Left colon (tissue), 2 donors: ENCODE data around the gene GYPC. TPM values are rescaled to one million over a fixed set of nuclear protein-coding genes. Genes with fewer than 3 reads are reported as not detected.
"Not testable (repeated sequence)": the region's sequence is repeated elsewhere in the genome, so short reads cannot be mapped to it uniquely, and the experiment has no call there.

Source experiments
- ATAC-seq: fragments of 200-7000 bp; cut with Tn5 transposase; one replicate; pipeline ENCODE4 v1.9.1; 2020; ENCODE audit warnings: mild to moderate bottlenecking, moderate library complexity
- DNase-seq, 2 donors: peaks; one replicate each; pipeline ENCODE4 v3.0.0-alpha.2; 2020
- intact Hi-C, 2 donors: fragments of 100-400 bp; cut with DNase I in 1 of 2; cut with micrococcal nuclease in 1 of 2; formaldehyde crosslinking; loops; one replicate each; pipeline versions ENCODE4 v1.11.2 to v1.14.0; 2022; cut with DNase I, micrococcal nuclease
- total RNA-seq, 2 donors: library from RNA; stranded (reverse); fragmentation: NEBNext Ultra II Directional; extraction: Animal tissue kit (Norgen Biotek cat#: 25700); gene quantifications; one replicate each; pipeline ENCODE4 v1.2.1, GENCODE V29; 2021
- donor health status: DM: no; HTN: no; CAD: no.
- donor health status: DM: yes; HTN: yes; CAD: no.

GYPC gene
- total RNA-seq, 2 donors from 2014 or later, result 7.2 to 20.5 TPM

DNA sequence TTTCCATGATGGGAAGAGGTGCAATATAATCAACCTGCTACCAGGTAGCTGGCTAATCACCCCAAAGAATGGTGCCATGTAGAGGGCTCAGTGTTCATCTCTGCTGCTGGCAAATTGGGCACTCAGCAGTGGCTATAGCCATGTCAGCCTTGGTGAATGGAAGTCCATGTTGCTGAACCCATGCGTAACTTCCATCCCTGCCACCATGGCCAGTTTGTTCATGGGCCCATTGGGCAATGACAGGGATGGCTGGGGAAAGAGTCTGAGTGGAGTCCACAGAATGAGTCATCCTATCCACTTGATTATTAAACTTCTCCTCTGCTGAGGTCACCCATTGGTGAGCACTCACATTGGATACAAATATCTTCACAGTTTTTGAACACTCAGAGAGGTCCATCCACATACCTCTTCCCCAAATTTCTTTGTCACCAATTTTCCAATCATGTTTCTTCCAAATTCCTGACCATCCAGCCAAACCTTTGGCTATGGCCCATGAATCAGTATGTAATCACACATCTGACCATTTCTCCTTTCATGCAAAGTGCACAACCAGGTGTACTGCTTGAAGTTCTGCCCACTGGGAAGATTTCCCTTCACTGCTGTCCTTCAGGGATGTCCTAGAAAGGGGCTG is 8.1 kb upstream of the GYPC start:
- ATAC-seq, DNase-seq, intact Hi-C loops: not testable (repeated sequence)

DNA sequence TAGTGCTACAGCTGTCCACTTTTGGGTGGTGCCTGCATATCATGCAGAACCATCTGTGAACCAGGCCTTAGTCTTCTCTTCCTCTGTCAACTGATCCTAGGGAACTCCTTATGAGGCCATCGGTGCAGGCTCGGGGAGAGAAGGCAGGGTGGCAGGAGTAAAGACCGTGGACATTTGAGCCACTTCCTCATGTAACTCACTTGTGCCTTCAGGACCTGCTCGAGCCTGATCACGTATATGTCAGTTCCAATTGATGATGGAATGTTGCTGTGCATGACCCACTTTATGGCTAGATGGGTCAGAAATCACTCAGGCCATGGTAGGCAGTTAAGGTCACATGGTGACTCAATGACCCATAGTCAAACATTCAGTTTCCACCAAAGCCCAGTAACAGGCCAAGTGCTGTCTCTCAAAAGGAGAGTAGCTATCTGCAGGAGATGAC is 7.6 kb upstream of the GYPC start:
- intact Hi-C loops, ATAC-seq, DNase-seq: not testable (repeated sequence)

DNA sequence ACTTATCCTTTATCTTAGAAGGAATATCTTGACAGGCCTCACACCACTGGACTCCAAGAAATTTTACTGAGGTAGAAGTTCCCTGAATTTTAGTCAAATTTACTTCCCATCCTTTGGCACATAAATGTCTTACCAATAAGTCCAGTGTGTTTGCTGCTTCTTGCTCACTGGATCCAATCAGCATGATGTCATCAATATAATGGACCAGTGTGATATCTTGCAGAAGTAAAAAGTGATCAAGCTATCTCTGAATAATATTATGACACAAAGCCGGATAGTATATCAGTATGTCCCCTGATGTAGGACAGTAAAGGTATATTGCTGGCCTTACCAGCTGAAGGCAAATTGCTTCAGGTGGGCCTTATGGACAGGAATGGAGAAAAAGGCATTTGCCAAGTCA is 6.9 kb upstream of the GYPC start:
- DNase-seq, result no peak
- intact Hi-C loops, result no loop called here
- ATAC-seq, result no peak

DNA sequence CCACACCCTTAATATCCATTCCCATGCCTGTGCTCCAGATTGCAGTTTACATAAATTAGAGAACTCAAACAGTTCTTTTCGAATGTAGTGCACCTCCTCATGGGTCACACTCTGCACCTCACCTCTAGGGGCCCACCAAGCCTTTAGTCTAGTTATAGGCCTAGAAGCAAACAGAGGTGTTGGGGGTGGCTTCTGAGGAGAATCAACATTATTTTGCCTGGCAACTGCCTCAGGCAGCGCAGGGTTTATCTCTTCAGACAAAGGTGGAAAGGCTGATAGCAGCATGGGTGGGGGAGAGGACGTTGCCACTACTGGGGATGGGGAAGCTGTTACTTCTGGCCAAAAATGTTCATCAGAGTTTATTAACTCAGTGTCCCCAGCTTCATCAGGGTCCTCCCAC is 5.0 kb upstream of the GYPC start:
- DNase-seq, result no peak
- intact Hi-C loops, result no loop called here
- no peak for ATAC-seq

DNA sequence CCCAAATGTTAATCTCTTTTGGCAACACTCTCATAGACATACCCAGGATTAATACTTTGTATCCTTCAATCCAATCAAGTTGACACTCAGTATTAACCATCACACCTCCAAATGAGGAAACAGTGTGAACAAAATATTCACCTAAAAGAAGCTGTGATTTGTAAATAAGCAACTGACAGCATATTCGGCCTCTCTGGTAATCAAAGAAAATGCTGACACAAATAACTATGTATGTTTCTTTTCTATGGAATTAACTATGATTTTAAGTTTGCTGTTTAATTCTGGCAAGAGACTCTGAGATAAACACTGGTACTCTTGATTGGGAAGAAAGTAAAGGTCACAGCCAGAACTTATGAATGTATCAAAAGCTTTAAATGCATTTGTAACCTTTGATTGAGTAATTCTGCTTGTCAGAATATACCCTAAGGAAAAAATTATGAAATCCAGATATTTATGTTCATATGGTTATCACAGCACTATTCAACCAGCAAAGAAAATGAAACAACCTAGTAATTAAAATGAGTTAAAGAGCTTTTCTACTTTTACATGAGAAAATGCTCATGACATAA is 3.6 kb upstream of the GYPC start:
- ATAC-seq, result no peak
- intact Hi-C loops, result no loop called here
- no peak for DNase-seq

DNA sequence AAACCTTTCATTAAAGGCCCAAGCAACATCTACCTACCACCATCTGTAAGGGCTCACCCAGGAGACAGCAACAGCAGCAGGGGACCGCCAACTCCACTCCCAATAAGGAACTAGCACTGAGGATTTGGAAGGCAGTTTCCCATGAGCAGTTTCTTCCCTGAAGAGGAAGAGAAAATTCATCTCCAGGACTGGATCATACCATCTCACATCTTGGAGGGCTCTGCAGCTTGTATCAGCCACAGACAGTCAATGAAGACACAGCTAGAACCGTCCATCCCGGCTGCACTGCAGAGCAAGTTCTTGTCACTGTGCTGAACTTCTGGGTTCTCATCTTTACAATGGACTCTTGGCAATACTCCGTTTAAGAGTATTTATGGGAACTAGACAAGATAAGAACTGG is 2.8 kb upstream of the GYPC start:
- DNase-seq (no peak), ATAC-seq (no peak)
- intact Hi-C loops, result no loop called here

DNA sequence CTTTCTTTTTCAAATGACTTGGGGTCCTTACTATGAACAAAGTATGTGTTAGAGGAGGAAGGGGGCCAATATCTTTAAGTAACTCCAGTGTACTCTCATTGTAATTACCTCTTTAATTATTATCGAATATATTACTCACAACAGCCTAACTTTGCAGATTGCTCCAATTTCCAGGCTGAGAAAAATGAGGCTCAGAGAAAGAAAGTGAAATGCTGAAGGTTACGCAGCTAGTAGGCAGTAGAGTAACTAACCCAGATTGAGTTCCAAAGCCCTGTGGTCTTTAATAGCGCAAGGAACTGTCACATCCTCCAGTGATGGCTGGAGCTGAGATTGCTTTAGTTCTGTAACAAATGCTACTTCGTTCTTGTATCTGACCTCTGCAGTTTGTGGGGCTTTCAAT is 2.2 kb upstream of the GYPC start:
- intact Hi-C loops, result no loop called here
- ATAC-seq (no peak), DNase-seq (no peak)

DNA sequence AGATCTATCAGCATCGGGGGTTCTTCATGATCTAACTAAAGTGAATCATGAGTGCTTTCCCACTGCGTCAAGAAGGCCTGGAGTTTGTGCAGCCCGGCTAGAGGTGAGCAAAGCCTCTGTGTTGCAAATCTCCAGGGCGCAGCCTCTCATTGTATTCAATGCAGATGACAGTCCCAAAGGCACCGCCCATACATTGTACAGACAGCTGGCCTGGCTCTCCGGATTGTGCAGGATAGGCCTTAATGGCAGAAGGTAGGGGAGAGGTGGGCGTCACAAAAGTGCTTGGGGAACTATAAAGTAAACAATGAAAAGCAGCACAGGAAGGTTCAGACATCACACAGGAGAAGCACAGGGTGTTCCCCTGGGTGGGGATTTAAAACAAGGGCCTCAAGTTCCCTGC is 907 bp upstream of the GYPC start:
- intact Hi-C loops, result no loop called here
- no peak for DNase-seq
- no peak for ATAC-seq

DNA sequence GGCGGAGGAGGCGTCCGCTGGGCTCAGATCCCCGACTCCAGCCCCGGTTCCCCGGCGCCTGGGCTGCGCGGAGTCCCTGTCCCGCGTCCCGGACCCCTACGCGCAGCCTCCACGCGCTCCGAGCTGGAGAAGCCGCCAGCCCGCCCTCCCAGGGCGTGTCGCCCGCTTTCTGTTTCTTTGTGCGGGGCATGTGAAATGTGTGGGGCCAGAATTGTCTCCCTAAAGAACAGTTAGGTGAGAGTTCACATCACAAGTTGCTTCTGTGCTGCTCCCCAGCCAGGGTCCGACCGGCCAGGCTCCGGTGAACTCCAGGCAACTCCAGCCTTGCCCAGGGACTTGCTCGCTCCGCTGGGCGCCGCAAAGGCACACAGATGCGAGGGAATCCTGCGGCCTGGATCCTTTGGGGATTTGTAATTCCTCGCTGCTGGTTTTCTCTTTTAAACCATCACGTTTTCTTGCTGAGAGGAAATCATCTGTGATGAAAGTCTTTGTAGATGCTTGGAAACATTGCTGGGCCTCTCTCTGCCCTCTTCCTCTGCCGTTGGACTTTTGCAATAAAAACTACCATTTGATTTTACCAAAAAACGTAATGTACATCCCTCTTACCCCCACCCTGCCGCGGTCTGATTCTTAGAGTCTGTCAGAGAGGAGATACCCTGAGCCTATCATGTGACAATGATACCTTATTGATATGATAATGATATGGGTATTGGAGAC is 631 bp downstream of the GYPC start:
- intact Hi-C loops, result no loop called here
- ATAC-seq (peak; percentile 44), DNase-seq (peak in 1 of 2 donors; percentile 43)

DNA sequence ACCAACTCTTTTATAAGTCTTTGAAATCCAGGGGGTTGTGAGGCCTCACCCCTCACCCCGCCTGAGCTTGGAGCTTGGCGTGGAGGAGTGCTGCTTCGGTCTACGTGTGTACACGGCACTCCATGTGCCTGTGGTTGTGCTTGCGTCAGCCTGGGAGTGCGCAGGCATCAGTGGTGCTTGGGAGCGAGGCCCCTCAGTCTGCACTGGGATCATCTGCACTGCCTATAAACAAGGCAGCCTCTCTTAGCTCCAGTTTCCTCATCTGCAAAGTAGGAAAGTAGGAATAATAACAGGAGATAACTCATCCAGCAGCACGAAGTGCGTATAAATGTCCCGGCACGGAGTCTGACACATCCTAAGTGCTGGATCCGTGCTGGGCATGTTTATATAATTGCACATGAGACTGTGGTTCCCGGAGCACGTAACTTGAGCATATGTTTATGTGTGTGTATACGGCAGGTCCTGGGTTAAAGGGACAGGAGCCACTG is 1.2 kb downstream of the GYPC start:
- DNase-seq, result peak; percentile 47 to 73
- peak; percentile 34 for ATAC-seq
- intact Hi-C loops, result no loop called here

DNA sequence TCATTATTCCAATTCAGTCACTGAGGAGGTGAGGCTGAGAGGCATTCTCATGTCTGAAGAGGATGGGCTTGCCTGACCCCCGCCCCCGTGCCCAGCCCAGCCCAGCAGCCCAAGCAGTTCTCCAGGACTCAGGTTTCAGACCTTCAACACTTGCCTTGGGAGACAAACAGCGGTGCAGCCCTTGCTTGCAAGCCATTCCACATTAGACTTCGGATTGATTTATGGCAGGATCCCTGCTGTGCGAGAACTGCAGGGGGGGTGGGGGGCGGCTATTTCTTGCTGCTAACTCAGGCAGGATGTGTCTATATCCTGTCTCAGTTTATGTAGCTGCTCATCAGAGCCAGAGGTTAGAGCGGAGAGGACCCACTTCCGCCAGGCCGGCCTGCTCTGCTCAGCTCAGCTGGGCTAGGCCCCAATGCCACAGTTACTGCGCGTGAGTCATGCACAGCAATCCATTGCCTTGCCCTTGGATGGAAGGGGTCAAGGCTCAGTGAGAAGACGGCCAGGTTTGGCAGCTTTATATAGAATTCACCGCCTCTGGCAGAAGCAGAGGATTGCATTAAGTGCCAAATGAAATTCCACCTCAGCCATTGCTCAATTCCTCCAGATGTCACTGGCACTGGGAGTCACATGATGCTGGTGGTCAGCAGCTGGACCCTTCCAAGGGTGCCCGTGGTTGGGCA is 1.8 kb downstream of the GYPC start:
- ATAC-seq (peak; percentile 69), DNase-seq (peak; percentile 74 to 82)
- intact Hi-C loops, result no loop called here

DNA sequence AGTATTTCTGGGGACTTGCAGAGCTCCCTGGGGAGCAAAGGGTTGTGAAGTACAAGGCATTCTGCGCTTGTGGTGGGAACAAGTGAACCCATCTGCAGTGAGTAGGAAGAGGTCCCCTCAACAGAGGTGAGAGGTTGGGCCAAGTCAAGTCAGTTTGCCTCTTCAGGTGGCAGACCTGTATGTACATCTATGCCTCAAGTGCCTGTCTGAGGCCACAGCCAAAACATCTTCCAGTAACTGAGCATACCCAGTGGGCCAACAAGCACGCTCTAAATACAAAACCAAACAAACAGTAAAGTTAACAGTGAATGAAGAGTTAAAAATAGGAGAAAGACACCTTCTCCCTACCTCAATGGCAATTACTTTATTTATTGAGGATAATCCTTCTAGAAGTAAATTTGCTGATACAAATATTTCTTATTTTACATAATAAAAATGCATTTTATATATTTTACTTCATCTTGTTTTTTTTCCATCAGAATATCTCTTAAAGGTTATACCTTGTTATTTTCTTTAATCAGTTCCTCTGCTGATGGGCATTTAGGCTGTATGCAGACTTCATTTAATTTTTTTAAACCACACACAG is 2.5 kb downstream of the GYPC start:
- ATAC-seq (no peak), DNase-seq (no peak)
- intact Hi-C loops, result no loop called here

DNA sequence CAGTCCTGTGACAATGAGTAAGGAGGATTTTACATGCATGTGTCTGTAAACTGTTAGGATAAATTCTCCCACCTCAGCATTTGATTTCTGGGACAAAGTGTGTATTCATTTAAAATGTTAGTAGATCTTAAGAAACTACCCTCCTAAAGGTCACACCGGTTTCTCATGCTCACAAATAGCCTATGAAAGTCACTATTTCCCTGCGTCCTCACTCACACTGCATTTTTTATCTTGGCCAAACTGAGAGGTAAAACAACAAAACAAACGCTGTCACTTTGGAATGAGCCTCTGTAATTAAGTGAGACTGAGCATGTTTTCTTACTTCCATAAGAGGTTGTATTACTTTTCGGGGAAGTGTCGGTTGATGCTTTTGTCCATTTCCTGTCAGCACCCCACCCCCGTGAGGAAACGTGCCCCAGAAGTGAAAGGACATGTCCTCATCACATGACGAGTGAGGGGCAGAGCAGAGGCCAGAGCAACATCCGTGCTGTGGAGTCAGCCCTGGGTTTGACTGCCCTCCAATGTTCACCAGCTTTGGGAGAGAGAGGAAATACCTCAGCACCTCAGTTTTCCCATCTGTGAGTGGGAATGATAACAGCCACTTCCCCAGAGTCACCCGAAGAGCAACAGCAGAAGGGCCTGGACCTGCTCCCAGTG is 3.1 kb downstream of the GYPC start:
- DNase-seq, result peak; percentile 54 to 78
- intact Hi-C loops, result no loop called here
- peak; percentile 43 for ATAC-seq

DNA sequence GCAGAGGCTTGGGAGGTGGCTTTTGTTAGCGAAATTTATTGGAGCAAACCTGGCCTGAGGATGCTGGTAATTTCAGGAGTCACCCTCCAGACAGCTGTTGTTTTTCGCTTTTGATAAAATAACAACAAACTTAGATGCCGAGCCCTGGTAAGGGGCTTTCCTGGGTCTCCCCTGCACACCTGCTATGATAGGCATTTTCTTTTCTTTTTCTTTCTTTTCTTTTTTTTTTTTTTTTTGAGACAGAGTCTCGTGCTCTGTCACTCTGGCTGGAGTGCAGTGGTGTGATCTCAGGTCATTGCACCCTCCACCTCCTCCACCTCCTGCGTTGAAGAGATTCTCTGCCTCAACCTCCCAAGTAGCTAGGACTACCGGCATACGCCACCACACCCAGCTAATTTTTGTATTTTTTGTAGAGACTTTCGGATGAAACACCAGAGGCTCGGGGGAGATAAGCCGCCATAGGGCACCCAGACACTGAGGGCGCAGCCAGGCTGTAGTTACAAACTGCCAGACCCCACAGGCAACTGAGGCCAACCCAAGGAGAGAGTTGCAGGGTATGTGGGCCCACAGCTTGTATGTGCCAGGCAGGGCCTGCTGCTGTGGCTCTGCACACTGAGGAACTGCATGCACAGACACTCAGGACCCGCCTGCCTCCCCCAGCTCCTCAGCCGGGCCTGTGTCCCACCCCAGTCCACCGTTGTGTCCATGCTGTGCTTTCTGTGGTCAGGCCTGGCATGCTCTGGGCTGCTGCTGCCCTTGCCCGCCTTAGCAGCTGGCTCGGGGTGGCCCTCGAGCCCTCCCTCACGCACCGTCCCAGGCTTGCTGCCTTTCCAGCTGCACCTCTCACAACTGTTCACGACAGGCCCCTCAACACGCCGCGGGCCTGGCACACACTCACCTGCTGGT is 3.9 kb downstream of the GYPC start:
- intact Hi-C loops, result no loop called here
- DNase-seq, result no peak
- no peak for ATAC-seq

DNA sequence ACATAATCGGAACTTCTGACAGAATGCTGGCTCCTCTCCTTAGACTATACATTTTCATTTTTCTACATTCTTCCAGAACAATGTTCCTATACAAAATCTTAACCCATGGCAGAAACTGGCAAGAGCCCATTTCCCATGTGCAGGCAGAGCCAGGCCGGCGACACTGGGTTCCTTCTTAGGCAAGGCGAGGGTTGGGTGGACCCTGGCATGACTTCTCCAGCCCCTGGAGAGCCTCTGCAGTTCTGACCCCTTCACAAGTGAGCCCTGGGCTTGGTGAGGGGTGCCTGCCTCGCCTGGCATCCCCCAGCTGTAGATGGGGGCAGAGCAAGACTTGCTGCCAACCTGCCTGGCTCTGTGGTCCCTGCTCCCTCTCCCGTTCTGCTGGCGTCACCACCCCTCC is 5.0 kb downstream of the GYPC start:
- no peak for ATAC-seq
- intact Hi-C loops, result no loop called here

DNA sequence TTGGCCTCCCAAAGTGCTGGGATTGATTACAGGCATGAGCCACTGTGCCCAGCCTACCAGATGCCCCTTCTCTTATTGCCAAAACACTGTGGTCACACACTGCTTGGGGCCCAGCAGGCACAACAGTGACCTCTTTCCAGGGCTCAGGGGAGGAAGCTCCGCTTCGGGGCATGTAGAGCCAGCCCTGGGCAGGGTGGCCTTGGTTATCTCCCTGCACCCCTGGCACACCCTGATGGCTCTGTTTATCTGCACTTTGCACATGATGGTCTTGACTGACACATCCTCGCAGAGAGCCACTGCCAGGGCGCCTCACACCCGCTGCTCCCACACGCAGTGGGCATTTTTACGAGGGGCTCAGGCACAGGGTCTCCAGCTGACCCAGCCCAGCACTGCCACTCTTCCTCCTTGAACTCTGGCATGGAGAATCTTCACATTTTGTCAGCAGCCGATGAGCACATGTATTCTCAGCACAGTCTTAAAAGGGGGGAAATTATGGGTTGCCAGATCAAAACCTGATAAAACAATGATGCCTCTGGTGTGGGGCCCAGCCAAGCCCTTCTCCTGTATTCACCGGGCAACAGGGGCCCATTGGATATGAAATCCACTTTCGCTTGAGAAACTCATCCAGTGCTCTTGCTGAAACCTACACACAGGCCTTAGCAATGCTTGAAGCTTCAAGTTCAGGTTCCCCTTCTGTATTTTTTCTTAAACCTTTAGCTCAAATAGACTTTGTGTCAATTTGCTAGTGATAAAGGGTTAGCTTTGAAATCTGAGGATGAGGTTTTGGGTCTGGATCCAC is 5.9 kb downstream of the GYPC start:
- intact Hi-C loops, result no loop called here

More for the DNA sequence above, 5.0 kb downstream of the GYPC start:
- DNase-seq, result no peak

DNA sequence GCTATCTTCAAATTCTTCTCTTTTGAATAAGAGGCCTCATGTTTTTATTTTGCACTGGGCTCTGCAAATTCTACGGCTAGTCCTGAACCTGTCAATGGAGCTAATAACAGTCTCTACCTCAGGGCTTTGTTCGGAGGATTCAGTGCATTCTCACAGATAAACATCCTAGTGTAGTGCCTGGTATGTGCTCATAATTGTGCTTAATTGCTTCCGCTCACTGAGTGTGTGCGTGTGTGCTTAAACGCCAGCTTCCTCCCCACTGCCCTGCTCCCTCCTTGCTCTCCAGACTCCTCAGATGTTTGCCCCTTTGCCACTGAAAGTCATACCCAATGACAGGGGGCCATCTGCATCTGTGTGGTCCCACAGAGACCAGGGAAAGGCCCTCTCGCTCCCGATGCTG is 6.7 kb downstream of the GYPC start:
- intact Hi-C loops, result no loop called here

More for the DNA sequence above, 5.9 kb downstream of the GYPC start:
- no peak for DNase-seq
- ATAC-seq, result no peak

More for the DNA sequence above, 6.7 kb downstream of the GYPC start:
- ATAC-seq (no peak), DNase-seq (no peak)
